HG03135 (cell line): ENCODE measurements around the gene IRF3.

Experiments used
- ATAC-seq: cut with Tn5 transposase; IDR thresholded peaks from one replicate; pipeline ENCODE4 v1.9.1; 2021; ENCODE audit warnings: mild to moderate bottlenecking, moderate library complexity; ENCODE audit not compliant: unreplicated experiment

Gene IRF3

GRCh38 chr19:49665351-49666119 is at the start of gene IRF3, which contains the start of gene BCL2L12:
Gene IRF3, minus strand, starts transcription at chr19:49665857. Its CDS starts 1,019 bp downstream, at chr19:49664838.
Gene BCL2L12, plus strand, starts transcription at chr19:49665933. Its CDS starts 760 bp downstream, at chr19:49666693.
- ATAC-seq, result peak; percentile 68

GRCh38 chr19:49713236-49713845 is 47.7 kb upstream of the IRF3 start:
- no peak for ATAC-seq

GRCh38 chr19:49712397-49712859 is 46.8 kb upstream of the IRF3 start:
- ATAC-seq, result no peak

GRCh38 chr19:49710372-49710951 is 44.8 kb upstream of the IRF3 start:
- no peak for ATAC-seq

GRCh38 chr19:49705919-49706318 is 40.3 kb upstream of the IRF3 start:
- no peak for ATAC-seq

GRCh38 chr19:49704888-49705642 is 39.4 kb upstream of the IRF3 start:
- ATAC-seq, result no peak

- no peak for ATAC-seq
Measured at GRCh38 chr19:49701271-49701786, 35.7 kb upstream of the IRF3 start.

GRCh38 chr19:49700563-49700962 is 34.9 kb upstream of the IRF3 start:
- ATAC-seq, result no peak

- no peak for ATAC-seq
Measured at GRCh38 chr19:49699364-49699763, 33.7 kb upstream of the IRF3 start.

GRCh38 chr19:49696865-49697264 is 31.2 kb upstream of the IRF3 start:
- ATAC-seq, result no peak

- no peak for ATAC-seq
Measured at GRCh38 chr19:49696115-49696514, 30.5 kb upstream of the IRF3 start.

- no peak for ATAC-seq
Measured at GRCh38 chr19:49692147-49692506, 26.5 kb upstream of the IRF3 start.

GRCh38 chr19:49691243-49692146 is 25.8 kb upstream of the IRF3 start:
- ATAC-seq, result no peak

- ATAC-seq, result no peak
Measured at GRCh38 chr19:49690656-49691242, 25.1 kb upstream of the IRF3 start, which contains the start of gene CPT1C. Gene CPT1C, plus strand, starts transcription at chr19:49691116. Its CDS starts 1,137 bp downstream, at chr19:49692253.

- no peak for ATAC-seq
Measured at GRCh38 chr19:49690079-49690655, 24.5 kb upstream of the IRF3 start.

- no peak for ATAC-seq
Measured at GRCh38 chr19:49689133-49690078, 23.7 kb upstream of the IRF3 start, which contains the start of gene ADM5. Gene ADM5, plus strand, starts transcription at chr19:49689594. Its CDS starts 244 bp downstream, at chr19:49689838.

GRCh38 chr19:49688531-49689132 is 23.0 kb upstream of the IRF3 start:
- ATAC-seq, result no peak
